HepG2 (cell line): ENCODE measurements around the gene TSACC. TPM values are rescaled to one million over a fixed set of nuclear protein-coding genes. Genes with fewer than 3 reads are reported as not detected.

Experiments
- ATAC-seq: fragments of 200-7000 bp; cut with Tn5 transposase; 3 replicates; pipeline ENCODE4 v1.9.1; 2020; ENCODE audit warnings: mild to moderate bottlenecking, moderate library complexity
- BruUV-seq: library from RNA; stranded (reverse); fragments of 400-500 nt; replicated peaks from 2 replicates; lab custom pipeline; 2021; lab: Mats Ljungman, UMichigan
- CTCF ChIA-PET: fragments of 300-600 bp; formaldehyde crosslinking; extraction: SDS; loops from one replicate; lab custom pipeline; 2021; ENCODE audit warnings: low total read pairs, inconsistent platforms, low intra/inter-chr PET ratio; lab: Yijun Ruan, JAX
- POLR2A ChIA-PET: fragments of 350-600 bp; sonication (Branson Sonifier 250); formaldehyde crosslinking; loops from one replicate; lab custom pipeline; 2020; ENCODE audit warnings: antibody characterized with exemption, inconsistent platforms; lab: Yijun Ruan, JAX
- DNase-seq: peaks from one replicate; pipeline ENCODE4 v3.0.0-alpha.2; 2015; ENCODE audit warnings: low spot score
- FAIRE-seq: peaks from 3 replicates; lab custom pipeline; 2011; peaks lifted over from hg19 to GRCh38; lab: Jason Lieb, UNC
- H2AFZ ChIP-seq: one replicate; pipeline ENCODE4 v1.6.1; 2011; ENCODE audit warnings: low read length, inconsistent platforms
- H3K27ac ChIP-seq: fragments of 300-600 bp; 3 replicates; pipeline ENCODE4 v1.8.0; 2011; ENCODE audit warnings: mixed run types, mild to moderate bottlenecking, mixed read lengths, low read length, inconsistent platforms; ENCODE audit not compliant: insufficient read depth; ENCODE audit errors: extremely low read length
- H3K27me3 ChIP-seq, 2 experiments: fragments of 200-600 bp in 1 of 2; 2 replicates in 1 of 2; 3 replicates in 1 of 2; pipeline versions ENCODE4 v1.6.0 to v1.8.0; 2011; ENCODE audit warnings: low read length in 2 of 2, mild to moderate bottlenecking in 2 of 2, moderate library complexity in 2 of 2, inconsistent platforms in 1 of 2; ENCODE audit not compliant: insufficient read depth in 2 of 2, control insufficient read depth in 1 of 2
- H3K36me3 ChIP-seq, 2 experiments: fragments of 200-600 bp in 1 of 2; replicated peaks in 1 of 2; 2 replicates in 1 of 2; 3 replicates in 1 of 2; pipeline versions ENCODE4 v1.5.1 to v1.8.0; 2011; ENCODE audit warnings: low read length in 2 of 2, inconsistent platforms in 1 of 2; ENCODE audit not compliant: insufficient read depth in 2 of 2, control insufficient read depth in 1 of 2
- H3K4me1 ChIP-seq: 2 replicates; pipeline ENCODE4 v1.5.1; 2012; ENCODE audit warnings: low read length, inconsistent platforms; ENCODE audit not compliant: insufficient read depth
- H3K4me2 ChIP-seq: 2 replicates; pipeline ENCODE4 v1.6.0; 2011; ENCODE audit warnings: low read depth, low read length, inconsistent platforms
- H3K4me3 ChIP-seq, 3 experiments: fragments of 200-600 bp in 1 of 3; sonication (generic), shearing (Covaris generic) in 1 of 3; replicated peaks in 1 of 3; 2 replicates each; pipeline ENCODE4 v1.5.1; 2011 to 2016; ENCODE audit warnings: low read length in 3 of 3, inconsistent platforms in 2 of 3, low read depth in 2 of 3, mild to moderate bottlenecking in 2 of 3, control low read depth in 1 of 3, mixed read lengths in 1 of 3; ENCODE audit not compliant: insufficient read depth in 1 of 3
- H3K79me2 ChIP-seq: one replicate; pipeline ENCODE4 v1.6.1; 2011; ENCODE audit warnings: low read length, inconsistent platforms; ENCODE audit not compliant: insufficient read depth
- H3K9ac ChIP-seq: 2 replicates; pipeline ENCODE4 v1.6.0; 2011; ENCODE audit warnings: mild to moderate bottlenecking, low read depth, low read length, inconsistent platforms; ENCODE audit not compliant: insufficient read depth
- H3K9me3 ChIP-seq: 2 replicates; pipeline ENCODE4 v1.5.1; 2012; ENCODE audit warnings: mild to moderate bottlenecking, low read length
- H4K20me1 ChIP-seq: 2 replicates; pipeline ENCODE4 v1.6.0; 2011; ENCODE audit warnings: inconsistent platforms, mild to moderate bottlenecking, low read length, moderate library complexity; ENCODE audit not compliant: insufficient read depth
- ATF7 ChIP-seq, 2 experiments: fragments of 450-650 bp in 1 of 2; sonication (generic) in 1 of 2; formaldehyde crosslinking in 1 of 2; IDR thresholded peaks; 2 replicates each; pipeline versions ENCODE4 v1.4.0 to v1.6.1; 2016 to 2020; ENCODE audit warnings: antibody characterized with exemption in 1 of 2, mild to moderate bottlenecking in 1 of 2, missing genetic modification reagents in 1 of 2
- FOXK2 ChIP-seq: fragments of 450-650 bp; IDR thresholded peaks from 2 replicates; pipeline ENCODE4 v1.6.1; 2016
- GFI1 ChIP-seq: sonication (generic); formaldehyde crosslinking; IDR thresholded peaks from 2 replicates; pipeline ENCODE4 v1.5.0; 2020; ENCODE audit warnings: missing genetic modification reagents, mild to moderate bottlenecking, borderline replicate concordance
- ISX ChIP-seq: sonication (generic); formaldehyde crosslinking; conservative IDR thresholded peaks from 2 replicates; pipeline ENCODE4 v1.5.0; 2020; ENCODE audit warnings: missing genetic modification reagents
- NFIC ChIP-seq: IDR thresholded peaks from 2 replicates; pipeline ENCODE4 v1.6.1; 2012; ENCODE audit warnings: mild to moderate bottlenecking, low read length, inconsistent platforms
- POLR2G ChIP-seq: fragments of 200-400 bp; formaldehyde crosslinking; IDR thresholded peaks from 2 replicates; pipeline ENCODE4 v1.6.1; 2018; ENCODE audit warnings: mild to moderate bottlenecking, low read depth, low read length, moderate library complexity
- RAD51 ChIP-seq: fragments of 450-650 bp; IDR thresholded peaks from 2 replicates; pipeline ENCODE4 v1.6.1; 2016; ENCODE audit warnings: borderline replicate concordance
- RARA ChIP-seq: IDR thresholded peaks from 2 replicates; pipeline ENCODE4 v1.6.1; 2016; ENCODE audit warnings: missing genetic modification reagents, missing compliant biosample characterization
- SOX5 ChIP-seq: IDR thresholded peaks from 2 replicates; pipeline ENCODE4 v1.6.1; 2016; ENCODE audit warnings: borderline replicate concordance
- TCF7L2 ChIP-seq: IDR thresholded peaks from 2 replicates; pipeline ENCODE4 v1.6.1; 2011; ENCODE audit warnings: mild to moderate bottlenecking, low read depth, low read length, moderate library complexity
- ZFP1 ChIP-seq: IDR thresholded peaks from 2 replicates; pipeline ENCODE4 v1.6.1; 2016
- ZFYVE20 ChIP-seq: sonication (generic); formaldehyde crosslinking; IDR thresholded peaks from 2 replicates; pipeline ENCODE4 v1.8.0; 2023; ENCODE audit warnings: low read depth, mild to moderate bottlenecking, moderate library complexity, missing genetic modification reagents, borderline replicate concordance
- ZNF780A ChIP-seq: sonication (generic); formaldehyde crosslinking; IDR thresholded peaks from 2 replicates; pipeline ENCODE4 v1.8.0; 2022; ENCODE audit warnings: mild to moderate bottlenecking, missing genetic modification reagents, moderate library complexity
- in situ Hi-C: cut with HindIII; loops from 2 replicates; pipeline ENCODE4 v1.10.0; 2017; ENCODE audit warnings: low pct_unique_long_range_greater_than_20kb; ENCODE audit not compliant: extremely low pct_ligation_motif_present
- intact Hi-C: fragments of 100-400 bp; cut with micrococcal nuclease; formaldehyde crosslinking; loops from one replicate; pipeline ENCODE4 v1.10.0; 2022; ENCODE audit not compliant: unreplicated experiment
- polyA plus RNA-seq, 8 experiments: library from polyadenylated mRNA; depleted of rRNA in 3 of 8; stranded (reverse) in 7 of 8; unstranded in 1 of 8; fragments of >200 nt; fragmentation: Illumina TruSeq in 4 of 8; extraction: Trizol in 4 of 8; gene quantifications; 2 replicates each; pipeline versions ENCODE4 v1.2.1 to v1.2.3, GENCODE V29; 2011 to 2016; ENCODE audit warnings: low read depth in 4 of 8, missing spikeins in 1 of 8, mixed read lengths in 1 of 8; ENCODE audit not compliant: insufficient read depth in 1 of 8
- total RNA-seq, 5 experiments: library from RNA; depleted of rRNA; stranded (reverse); fragments of >200 nt; fragmentation: Illumina TruSeq; extraction: Trizol; gene quantifications; 2 replicates each; pipeline ENCODE4 v1.2.3, GENCODE V29; 2016; ENCODE audit warnings: low read depth in 1 of 5
- TF ChIP-seq, protein P1 (sequence below): sonication (generic); formaldehyde crosslinking; IDR thresholded peaks from 2 replicates; pipeline ENCODE4 v1.5.1; 2020; ENCODE audit warnings: mild to moderate bottlenecking, missing genetic modification reagents
- TF ChIP-seq, protein P2 (sequence below): IDR thresholded peaks from 2 replicates; pipeline ENCODE4 v1.6.1; 2016
- TF ChIP-seq, protein P3 (sequence below): sonication (generic); formaldehyde crosslinking; conservative IDR thresholded peaks from 2 replicates; pipeline ENCODE4 v1.8.0; 2022; ENCODE audit warnings: low read depth, missing genetic modification reagents
- TF ChIP-seq, protein P4 (sequence below): sonication (generic); formaldehyde crosslinking; IDR thresholded peaks from 2 replicates; pipeline ENCODE4 v1.8.0; 2022; ENCODE audit warnings: mild to moderate bottlenecking, missing genetic modification reagents; ENCODE audit not compliant: insufficient replicate concordance

The TSACC gene
- total and polyA plus RNA-seq, 2 of the 13 experiments (the other 11 are each of a cell fraction or from before 2014, with no cell fraction given) = 1.5 to 2.6 TPM

DNA sequence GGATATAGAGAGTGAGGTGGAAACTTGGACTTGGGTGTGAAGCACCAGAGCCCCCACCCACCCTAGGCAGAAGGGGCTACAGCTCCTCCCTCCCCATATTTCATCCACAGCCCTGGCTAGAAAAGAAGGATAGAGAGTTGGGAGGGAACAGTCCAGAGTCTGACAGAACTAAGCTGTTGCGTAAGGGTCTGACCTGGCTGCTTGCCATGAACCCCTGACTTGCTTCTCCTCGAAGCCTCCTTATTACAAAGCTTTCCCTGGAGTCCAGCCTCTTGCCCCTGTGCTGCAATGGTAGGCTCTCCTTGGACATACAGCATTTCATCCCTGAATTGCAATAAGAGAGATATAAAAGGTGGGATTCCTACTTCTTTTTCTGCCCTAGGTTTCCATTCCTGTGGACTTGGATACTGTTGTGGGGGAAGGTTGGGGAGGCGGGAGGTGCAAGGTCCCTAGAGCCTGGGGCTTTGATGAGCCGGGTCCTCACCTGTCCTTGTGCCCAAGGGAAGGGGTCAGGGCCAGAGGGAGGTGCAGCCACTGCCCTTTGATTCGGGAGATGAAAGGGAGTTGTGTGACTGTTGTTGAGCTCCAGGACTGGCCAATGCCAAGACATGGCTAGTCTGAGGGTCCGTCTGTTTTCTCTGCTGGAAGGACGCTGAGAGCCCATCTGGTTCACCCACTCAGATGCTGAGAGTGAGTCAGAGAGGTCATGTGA lies 33.4 kb downstream of the TSACC start (continued):
- TF ChIP-seq, protein P1, sequence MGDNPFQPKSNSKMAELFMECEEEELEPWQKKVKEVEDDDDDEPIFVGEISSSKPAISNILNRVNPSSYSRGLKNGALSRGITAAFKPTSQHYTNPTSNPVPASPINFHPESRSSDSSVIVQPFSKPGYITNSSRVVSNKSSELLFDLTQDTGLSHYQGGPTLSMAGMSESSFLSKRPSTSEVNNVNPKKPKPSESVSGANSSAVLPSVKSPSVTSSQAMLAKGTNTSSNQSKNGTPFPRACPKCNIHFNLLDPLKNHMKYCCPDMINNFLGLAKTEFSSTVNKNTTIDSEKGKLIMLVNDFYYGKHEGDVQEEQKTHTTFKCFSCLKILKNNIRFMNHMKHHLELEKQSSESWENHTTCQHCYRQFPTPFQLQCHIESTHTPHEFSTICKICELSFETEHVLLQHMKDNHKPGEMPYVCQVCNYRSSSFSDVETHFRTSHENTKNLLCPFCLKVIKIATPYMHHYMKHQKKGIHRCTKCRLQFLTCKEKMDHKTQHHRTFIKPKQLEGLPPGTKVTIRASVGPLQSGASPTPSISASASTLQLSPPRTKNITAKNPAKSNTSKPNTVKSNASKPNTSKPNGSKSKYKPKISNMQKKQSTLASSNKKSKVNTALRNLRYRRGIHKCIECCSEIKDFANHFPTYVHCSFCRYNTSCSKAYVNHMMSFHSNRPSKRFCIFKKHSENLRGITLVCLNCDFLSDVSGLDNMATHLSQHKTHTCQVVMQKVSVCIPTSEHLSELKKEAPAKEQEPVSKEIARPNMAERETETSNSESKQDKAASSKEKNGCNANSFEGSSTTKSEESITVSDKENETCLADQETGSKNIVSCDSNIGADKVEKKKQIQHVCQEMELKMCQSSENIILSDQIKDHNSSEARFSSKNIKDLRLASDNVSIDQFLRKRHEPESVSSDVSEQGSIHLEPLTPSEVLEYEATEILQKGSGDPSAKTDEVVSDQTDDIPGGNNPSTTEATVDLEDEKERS = peak; percentile 96
- TF ChIP-seq RARA (CRISPR knock-in tag) = peak; percentile 99

DNA sequence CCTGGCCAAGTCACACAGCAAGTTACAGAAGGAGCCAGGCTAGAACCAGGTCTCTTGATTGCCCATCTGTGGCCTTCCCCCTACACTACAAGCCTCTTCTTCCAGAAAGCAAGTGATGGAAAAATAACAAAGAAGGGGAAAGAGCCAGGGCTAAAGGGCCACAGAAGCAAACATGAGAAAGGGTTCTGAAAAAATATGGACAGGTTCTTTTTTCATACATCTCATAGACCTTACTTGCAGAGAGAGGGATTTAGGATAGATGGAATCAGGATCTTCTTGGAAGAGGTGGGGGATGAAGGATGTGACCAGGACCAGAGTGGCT lies 33.9 kb downstream of the TSACC start:
- POLR2A ChIA-PET = interaction anchor here (0.7 to 8.5 kb wide), 13 partner anchors 9 to 356 kb away, joined by 3 to 189 read pairs (median 9); partner anchors contain the start of genes CCT3, GLMP, ISG20L2 and MEF2D
- Histone ChIP-seq H3K27ac (peak overlapping the region; percentile 98), H3K9me3 (no peaks in the 10 kb centered on the region), H3K9ac (peak overlapping the region; percentile 57), H3K79me2 (peaks cover 46% of the 10 kb centered on the region), H3K27me3 (no peaks in the 10 kb centered on the region; a peak in 1 of 5 replicates), H3K4me2 (peak overlapping the region; percentile 98), H3K36me3 (peaks cover 5 to 16% of the 10 kb centered on the region in 2 experiments), H3K4me1 (peaks cover 88% of the 10 kb centered on the region), H4K20me1 (no peaks in the 10 kb centered on the region), H2AFZ (no peak overlapping the region), H3K4me3 (peak overlapping the region in 2 of 3 experiments; percentile 18 to 90; a peak in 3 of 6 replicates)
- FAIRE-seq (no peak), ATAC-seq (no peak), DNase-seq (no peak)
- no TSS peak for BruUV-seq
- intact Hi-C loops (loop anchor here (5.0 kb wide), 1 partner anchor 35 kb away; the partner anchor contains the start of genes CCT3 and TSACC), in situ Hi-C loops (no loop called here)
- CTCF ChIA-PET = no interaction called here
- TF ChIP-seq ATF7 (IDR thresholded peaks at IDR 0.05) (no peak), ATF7 (CRISPR knock-in tag; IDR thresholded peaks at IDR 0.05) (no peak), ZFYVE20 (CRISPR knock-in tag) (no peak), ZFP1 (CRISPR knock-in tag) (no peak), NFIC (no peak), ZNF780A (CRISPR knock-in tag) (no peak), ISX (CRISPR knock-in tag) (no peak), FOXK2 (no peak), SOX5 (CRISPR knock-in tag) (no peak), RAD51 (no peak), TCF7L2 (no peak), GFI1 (CRISPR knock-in tag) (no peak), POLR2G (peak; percentile 67)
- TF ChIP-seq, protein P2, sequence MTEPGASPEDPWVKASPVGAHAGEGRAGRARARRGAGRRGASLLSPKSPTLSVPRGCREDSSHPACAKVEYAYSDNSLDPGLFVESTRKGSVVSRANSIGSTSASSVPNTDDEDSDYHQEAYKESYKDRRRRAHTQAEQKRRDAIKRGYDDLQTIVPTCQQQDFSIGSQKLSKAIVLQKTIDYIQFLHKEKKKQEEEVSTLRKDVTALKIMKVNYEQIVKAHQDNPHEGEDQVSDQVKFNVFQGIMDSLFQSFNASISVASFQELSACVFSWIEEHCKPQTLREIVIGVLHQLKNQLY (CRISPR knock-in tag) = 0 out of 2 replicates have a peak, but pooled peaks have one; percentile 4
- TF ChIP-seq, protein P3, sequence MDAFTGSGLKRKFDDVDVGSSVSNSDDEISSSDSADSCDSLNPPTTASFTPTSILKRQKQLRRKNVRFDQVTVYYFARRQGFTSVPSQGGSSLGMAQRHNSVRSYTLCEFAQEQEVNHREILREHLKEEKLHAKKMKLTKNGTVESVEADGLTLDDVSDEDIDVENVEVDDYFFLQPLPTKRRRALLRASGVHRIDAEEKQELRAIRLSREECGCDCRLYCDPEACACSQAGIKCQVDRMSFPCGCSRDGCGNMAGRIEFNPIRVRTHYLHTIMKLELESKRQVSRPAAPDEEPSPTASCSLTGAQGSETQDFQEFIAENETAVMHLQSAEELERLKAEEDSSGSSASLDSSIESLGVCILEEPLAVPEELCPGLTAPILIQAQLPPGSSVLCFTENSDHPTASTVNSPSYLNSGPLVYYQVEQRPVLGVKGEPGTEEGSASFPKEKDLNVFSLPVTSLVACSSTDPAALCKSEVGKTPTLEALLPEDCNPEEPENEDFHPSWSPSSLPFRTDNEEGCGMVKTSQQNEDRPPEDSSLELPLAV = no peak
- TF ChIP-seq, protein P4, sequence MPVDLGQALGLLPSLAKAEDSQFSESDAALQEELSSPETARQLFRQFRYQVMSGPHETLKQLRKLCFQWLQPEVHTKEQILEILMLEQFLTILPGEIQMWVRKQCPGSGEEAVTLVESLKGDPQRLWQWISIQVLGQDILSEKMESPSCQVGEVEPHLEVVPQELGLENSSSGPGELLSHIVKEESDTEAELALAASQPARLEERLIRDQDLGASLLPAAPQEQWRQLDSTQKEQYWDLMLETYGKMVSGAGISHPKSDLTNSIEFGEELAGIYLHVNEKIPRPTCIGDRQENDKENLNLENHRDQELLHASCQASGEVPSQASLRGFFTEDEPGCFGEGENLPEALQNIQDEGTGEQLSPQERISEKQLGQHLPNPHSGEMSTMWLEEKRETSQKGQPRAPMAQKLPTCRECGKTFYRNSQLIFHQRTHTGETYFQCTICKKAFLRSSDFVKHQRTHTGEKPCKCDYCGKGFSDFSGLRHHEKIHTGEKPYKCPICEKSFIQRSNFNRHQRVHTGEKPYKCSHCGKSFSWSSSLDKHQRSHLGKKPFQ (CRISPR knock-in tag) = no peak
